ENCODE results near the gene TSKU.

- no peak for TF ChIP-seq CTCF (conservative IDR thresholded peaks at IDR 0.05)
- no peak for TF ChIP-seq EZH2 (IDR thresholded peaks at IDR 0.05; ENCODE audit: low read depth)
These were observed 13.2 kb upstream of the TSKU start for GRCh38 chr11:76769645-76770586.
